K562 (cell line): ENCODE measurements around the gene NR1D2. TPM values are rescaled to one million over a fixed set of nuclear protein-coding genes. Genes with fewer than 3 reads are reported as not detected.
A peak's percentile ranks its signal among the peaks of the same experiment; 100 is the strongest.

Source experiments
- ATAC-seq: fragments of 200-7000 bp; cut with Tn5 transposase; 3 replicates; pipeline ENCODE4 v1.9.1; 2020; ENCODE audit warnings: moderate library complexity
- BruUV-seq: library from RNA; stranded (reverse); fragments of 400-500 nt; replicated peaks from 2 replicates; lab custom pipeline; 2021; lab: Mats Ljungman, UMichigan
- CTCF ChIA-PET: fragments of 300-600 bp; formaldehyde crosslinking; extraction: SDS; loops from one replicate; lab custom pipeline; 2021; ENCODE audit warnings: low intra/inter-chr PET ratio; lab: Yijun Ruan, JAX
- POLR2A ChIA-PET: fragments of 300-600, 350-650 bp; sonication (Branson Sonifier 250); formaldehyde crosslinking; extraction: SDS; loops from one replicate; lab custom pipeline; 2021; ENCODE audit warnings: antibody characterized with exemption, inconsistent platforms; lab: Yijun Ruan, JAX
- DNase-seq, 4 experiments: peaks; one replicate each; pipeline versions ENCODE4 v3.0.0 to v3.0.0-alpha.2; 2011 to 2018; ENCODE audit warnings: low spot score in 3 of 4, mixed read lengths in 3 of 4; ENCODE audit errors: extremely low read depth in 1 of 4
- FAIRE-seq: peaks from 2 replicates; lab custom pipeline; 2011; peaks lifted over from hg19 to GRCh38; lab: Jason Lieb, UNC
- H2AFZ ChIP-seq: 2 replicates; pipeline ENCODE4 v1.6.0; 2011; ENCODE audit warnings: low read depth, low read length, control low read depth, inconsistent platforms
- H3K27ac ChIP-seq: fragments of 200-600 bp; 3 replicates; pipeline ENCODE4 v1.8.0; 2011; ENCODE audit warnings: low read depth, mild to moderate bottlenecking, control low read depth, inconsistent platforms, low read length, moderate library complexity, mixed read lengths; ENCODE audit errors: extremely low read depth
- H3K27me3 ChIP-seq, 2 experiments: fragments of 300-600 bp in 1 of 2; 2 replicates in 1 of 2; 3 replicates in 1 of 2; pipeline versions ENCODE4 v1.6.0 to v1.8.0; 2011; ENCODE audit warnings: inconsistent platforms in 2 of 2, low read length in 2 of 2, mild to moderate bottlenecking in 1 of 2, mixed read lengths in 1 of 2, moderate library complexity in 1 of 2; ENCODE audit not compliant: control insufficient read depth in 2 of 2, insufficient read depth in 2 of 2
- H3K36me3 ChIP-seq: fragments of 300-600 bp; 3 replicates; pipeline ENCODE4 v1.8.0; 2011; ENCODE audit warnings: mild to moderate bottlenecking, low read length, inconsistent platforms; ENCODE audit not compliant: control insufficient read depth, insufficient read depth
- H3K4me1 ChIP-seq, 2 experiments: fragments of 200-600 bp in 1 of 2; replicated peaks in 1 of 2; 2 replicates in 1 of 2; 3 replicates in 1 of 2; pipeline versions ENCODE4 v1.5.1 to v1.8.0; 2011; ENCODE audit warnings: inconsistent platforms in 2 of 2, low read length in 2 of 2, mild to moderate bottlenecking in 1 of 2, mixed read lengths in 1 of 2, moderate library complexity in 1 of 2; ENCODE audit not compliant: control insufficient read depth in 2 of 2, insufficient read depth in 2 of 2
- H3K4me2 ChIP-seq: 2 replicates; pipeline ENCODE4 v1.6.1; 2011; ENCODE audit warnings: low read length, control low read depth, inconsistent platforms, mixed read lengths; ENCODE audit not compliant: insufficient read depth
- H3K4me3 ChIP-seq: fragments of 200-600 bp; sonication (generic), shearing (Covaris generic); 2 replicates; pipeline ENCODE4 v1.5.1; 2016; ENCODE audit warnings: control low read depth, inconsistent platforms
- H3K79me2 ChIP-seq: fragments of 200-600 bp; 3 replicates; pipeline ENCODE4 v1.8.0; 2011; ENCODE audit warnings: low read length, inconsistent platforms; ENCODE audit not compliant: control insufficient read depth, insufficient read depth
- H3K9ac ChIP-seq, 2 experiments: 2 replicates each; pipeline versions ENCODE4 v1.6.0 to v1.6.1; 2011; ENCODE audit warnings: low read depth in 2 of 2, low read length in 2 of 2, control low read depth in 1 of 2, inconsistent platforms in 1 of 2, mild to moderate bottlenecking in 1 of 2, mixed read lengths in 1 of 2; ENCODE audit not compliant: insufficient read depth in 1 of 2
- H3K9me1 ChIP-seq: one replicate; pipeline ENCODE4 v1.6.0; 2011; ENCODE audit warnings: inconsistent platforms, mild to moderate bottlenecking, low read length, moderate library complexity; ENCODE audit not compliant: control insufficient read depth, insufficient read depth
- H3K9me3 ChIP-seq: replicated peaks from 2 replicates; pipeline ENCODE4 v1.5.1; 2011; ENCODE audit warnings: low read depth, low read length, inconsistent platforms; ENCODE audit not compliant: control insufficient read depth, insufficient read depth
- H4K20me1 ChIP-seq: replicated peaks from 2 replicates; pipeline ENCODE4 v1.6.1; 2011; ENCODE audit warnings: low read length, inconsistent platforms, mixed read lengths; ENCODE audit not compliant: control insufficient read depth, insufficient read depth
- GABPB2 ChIP-seq: fragments of 250-450 bp; sonication (Bioruptor Pico); conservative IDR thresholded peaks from 2 replicates; pipeline ENCODE4 v1.5.1; 2021; ENCODE audit warnings: mild to moderate bottlenecking
- HMG20B ChIP-seq: fragments of 250-450 bp; sonication (Bioruptor Pico); IDR thresholded peaks from 2 replicates; pipeline ENCODE4 v1.5.0; 2021; ENCODE audit warnings: mild to moderate bottlenecking
- MAFF ChIP-seq: IDR thresholded peaks from 2 replicates; pipeline ENCODE4 v1.6.1; 2012; ENCODE audit warnings: low read length, improper control_type of control experiment
- NR0B1 ChIP-seq: fragments of 450-650 bp; IDR thresholded peaks from one replicate; pipeline ENCODE4 v1.6.1; 2018; ENCODE audit warnings: mild to moderate bottlenecking, moderate library complexity; ENCODE audit not compliant: partially characterized antibody
- ZC3H8 ChIP-seq: fragments of 450-650 bp; IDR thresholded peaks from 2 replicates; pipeline ENCODE4 v1.6.1; 2017
- ZNF511 ChIP-seq: sonication (generic); formaldehyde crosslinking; IDR thresholded peaks from 2 replicates; pipeline ENCODE4 v1.8.0; 2022; ENCODE audit warnings: mild to moderate bottlenecking, missing genetic modification reagents
- WGBS: fragments of 100-300 bp; shearing (Covaris generic); methylation state at CpG from one replicate; pipeline ENCODE4 v1.1.6; 2016; ENCODE audit warnings: low coverage, mixed read lengths; ENCODE audit not compliant: insufficient coverage; ENCODE audit errors: missing lambda C conversion rate; 5-methylcytosine and 5-hydroxymethylcytosine counted together
- in situ Hi-C: fragments of 300-500 bp; cut with MboI; formaldehyde crosslinking; loops from 4 replicates; pipeline ENCODE4 v1.15.0; 2018; ENCODE audit warnings: inconsistent platforms, mixed read lengths
- intact Hi-C: fragments of 100-400 bp; cut with micrococcal nuclease; formaldehyde crosslinking; loops from 2 replicates; pipeline ENCODE4 v1.14.2; 2022
- polyA plus RNA-seq, 8 experiments: library from polyadenylated mRNA; depleted of rRNA in 4 of 8; stranded (reverse) in 5 of 8; unstranded in 3 of 8; fragments of >200 nt; fragmentation: Nextera tagmentation in 2 of 8; fragmentation: Illumina TruSeq in 1 of 8; extraction: Ambion mirVana in 2 of 8; extraction: Trizol in 1 of 8; gene quantifications; 2 replicates each; pipeline versions ENCODE4 v1.2.1 to v1.2.3, GENCODE V29; 2011 to 2014; ENCODE audit warnings: inconsistent platforms in 1 of 8, missing spikeins in 1 of 8
- total RNA-seq, 7 experiments: library from RNA; depleted of rRNA in 6 of 7; stranded (reverse); fragments of >200 nt in 6 of 7; fragmentation: Illumina TruSeq in 2 of 7; extraction: Trizol in 2 of 7; gene quantifications; 2 replicates each; pipeline versions ENCODE4 v1.2.1 to v1.2.3, GENCODE V29; 2011 to 2021; ENCODE audit warnings: low replicate concordance in 1 of 7
- TF ChIP-seq, protein P1 (sequence below), 2 experiments: fragments of 450-650 bp in 1 of 2; sonication (generic) in 1 of 2; formaldehyde crosslinking in 1 of 2; IDR thresholded peaks in 1 of 2; conservative IDR thresholded peaks in 1 of 2; 2 replicates each; pipeline versions ENCODE4 v1.6.1 to v1.8.1; 2016 to 2023; ENCODE audit warnings: mild to moderate bottlenecking in 2 of 2, moderate library complexity in 2 of 2, inconsistent platforms in 1 of 2, missing genetic modification reagents in 1 of 2
- TF ChIP-seq, protein P2 (sequence below): fragments of 250-450 bp; sonication (Bioruptor Pico); IDR thresholded peaks from 2 replicates; pipeline ENCODE4 v1.4.0; 2020; ENCODE audit warnings: mild to moderate bottlenecking, moderate library complexity

NR1D2 gene
- total and polyA plus RNA-seq, 9 of the 15 experiments (the other 6 are each of a cell fraction or from before 2014, with no cell fraction given): 1.2 to 5.5 (median 2.9) TPM

DNA sequence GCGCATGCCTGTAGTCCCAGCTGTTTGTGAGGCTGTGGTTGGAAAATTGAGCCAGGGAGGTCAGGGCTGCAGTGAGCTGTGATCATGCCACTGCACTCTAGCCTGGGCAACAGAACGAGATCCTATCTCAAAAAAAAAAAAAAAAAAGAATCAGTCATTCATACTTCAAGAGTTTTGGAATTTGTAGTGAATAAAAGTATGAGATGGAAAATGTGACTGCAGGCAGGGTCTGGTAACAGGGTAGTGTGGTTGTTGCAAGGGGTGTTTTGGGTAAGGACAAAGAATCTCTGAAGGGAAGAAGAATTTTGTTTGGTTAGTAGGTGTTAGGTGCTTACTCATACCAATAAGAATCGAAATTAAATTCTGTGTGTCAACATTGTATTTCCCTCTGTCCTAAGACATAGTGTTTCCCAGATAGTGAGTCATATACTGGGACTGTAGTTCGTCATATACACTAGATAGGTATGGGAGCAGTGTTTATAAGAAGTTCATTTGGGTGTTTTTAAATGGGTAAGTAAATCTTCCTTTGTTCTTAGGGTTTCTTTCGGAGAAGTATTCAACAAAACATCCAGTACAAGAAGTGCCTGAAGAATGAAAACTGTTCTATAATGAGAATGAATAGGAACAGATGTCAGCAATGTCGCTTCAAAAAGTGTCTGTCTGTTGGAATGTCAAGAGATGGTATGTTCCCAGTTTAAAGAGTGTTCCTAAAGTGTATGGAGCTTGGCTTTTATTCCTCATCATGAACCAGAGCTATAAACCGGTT lies 14.2 kb downstream of the NR1D2 start:
- H3K4me1 ChIP-seq: no peaks in the 10 kb centered on the region
- DNase-seq: no peak
- no peak overlapping the region for H3K27ac ChIP-seq
- H3K4me3 ChIP-seq: no peak overlapping the region
- peaks cover 3% of the 10 kb centered on the region; the same call in 2 of the 3 replicates for H3K36me3 ChIP-seq
- ATAC-seq: peak; percentile 48
- no peaks in the 10 kb centered on the region for H3K9me3 ChIP-seq
- ChIA-PET CTCF (no interaction called here), POLR2A (interaction anchor here (2.1 kb wide), 1 partner anchor 41 kb away, joined by 8 read pairs; no protein-coding TSS in a partner anchor)
- no peak for FAIRE-seq
- no peaks in the 10 kb centered on the region for H3K9me1 ChIP-seq
- intact Hi-C loops (no loop called here), in situ Hi-C loops (no loop called here)
- H2AFZ ChIP-seq: no peak overlapping the region
- no TSS peak for BruUV-seq
- H4K20me1 ChIP-seq: no peaks in the 10 kb centered on the region
- 39% methylated on average over 7 of the region's 7 CpGs for WGBS
- no peaks in the 10 kb centered on the region for H3K79me2 ChIP-seq
- H3K27me3 ChIP-seq: no peaks in the 10 kb centered on the region
- H3K9ac ChIP-seq: no peak overlapping the region
- TF ChIP-seq GABPB2 (CRISPR knock-in tag) (no peak), NR0B1 (no peak), MAFF (no peak), ZNF511 (CRISPR knock-in tag) (no peak), ZC3H8 (no peak), HMG20B (no peak)
- TF ChIP-seq, protein P1, sequence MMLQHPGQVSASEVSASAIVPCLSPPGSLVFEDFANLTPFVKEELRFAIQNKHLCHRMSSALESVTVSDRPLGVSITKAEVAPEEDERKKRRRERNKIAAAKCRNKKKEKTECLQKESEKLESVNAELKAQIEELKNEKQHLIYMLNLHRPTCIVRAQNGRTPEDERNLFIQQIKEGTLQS (IDR thresholded peaks at IDR 0.05): peak; percentile 19; the same call in 1 of the 2 replicates
- TF ChIP-seq, protein P1 (CRISPR knock-in tag; conservative IDR thresholded peaks at IDR 0.05): no peak
- TF ChIP-seq, protein P2, sequence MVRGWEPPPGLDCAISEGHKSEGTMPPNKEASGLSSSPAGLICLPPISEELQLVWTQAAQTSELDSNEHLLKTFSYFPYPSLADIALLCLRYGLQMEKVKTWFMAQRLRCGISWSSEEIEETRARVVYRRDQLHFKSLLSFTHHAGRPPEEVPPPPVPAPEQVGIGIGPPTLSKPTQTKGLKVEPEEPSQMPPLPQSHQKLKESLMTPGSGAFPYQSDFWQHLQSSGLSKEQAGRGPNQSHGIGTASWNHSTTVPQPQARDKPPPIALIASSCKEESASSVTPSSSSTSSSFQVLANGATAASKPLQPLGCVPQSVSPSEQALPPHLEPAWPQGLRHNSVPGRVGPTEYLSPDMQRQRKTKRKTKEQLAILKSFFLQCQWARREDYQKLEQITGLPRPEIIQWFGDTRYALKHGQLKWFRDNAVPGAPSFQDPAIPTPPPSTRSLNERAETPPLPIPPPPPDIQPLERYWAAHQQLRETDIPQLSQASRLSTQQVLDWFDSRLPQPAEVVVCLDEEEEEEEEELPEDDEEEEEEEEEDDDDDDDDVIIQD: no peak
- H3K4me2 ChIP-seq: no peak overlapping the region
